K562 (cell line): Measurements from ENCODE around the gene WDR20. TPM values are rescaled to one million over a fixed set of nuclear protein-coding genes. Genes with fewer than 3 reads are reported as not detected.

Experiments
- ATAC-seq: fragments of 200-7000 bp; cut with Tn5 transposase; 3 replicates; pipeline ENCODE4 v1.9.1; 2020; ENCODE audit warnings: moderate library complexity
- BruUV-seq: library from RNA; stranded (reverse); fragments of 400-500 nt; replicated peaks from 2 replicates; lab custom pipeline; 2021; lab: Mats Ljungman, UMichigan
- CTCF ChIA-PET: fragments of 300-600 bp; formaldehyde crosslinking; extraction: SDS; loops from one replicate; lab custom pipeline; 2021; ENCODE audit warnings: low intra/inter-chr PET ratio; lab: Yijun Ruan, JAX
- POLR2A ChIA-PET: fragments of 300-600, 350-650 bp; sonication (Branson Sonifier 250); formaldehyde crosslinking; extraction: SDS; loops from one replicate; lab custom pipeline; 2021; ENCODE audit warnings: antibody characterized with exemption, inconsistent platforms; lab: Yijun Ruan, JAX
- DNase-seq, 4 experiments: peaks; one replicate each; pipeline versions ENCODE4 v3.0.0 to v3.0.0-alpha.2; 2011 to 2018; ENCODE audit warnings: low spot score in 3 of 4, mixed read lengths in 3 of 4; ENCODE audit errors: extremely low read depth in 1 of 4
- FAIRE-seq: peaks from 2 replicates; lab custom pipeline; 2011; peaks lifted over from hg19 to GRCh38; lab: Jason Lieb, UNC
- H2AFZ ChIP-seq: 2 replicates; pipeline ENCODE4 v1.6.0; 2011; ENCODE audit warnings: low read depth, low read length, control low read depth, inconsistent platforms
- H3K27ac ChIP-seq: fragments of 200-600 bp; 3 replicates; pipeline ENCODE4 v1.8.0; 2011; ENCODE audit warnings: low read depth, mild to moderate bottlenecking, control low read depth, inconsistent platforms, low read length, moderate library complexity, mixed read lengths; ENCODE audit errors: extremely low read depth
- H3K27me3 ChIP-seq, 2 experiments: fragments of 300-600 bp in 1 of 2; 2 replicates in 1 of 2; 3 replicates in 1 of 2; pipeline versions ENCODE4 v1.6.0 to v1.8.0; 2011; ENCODE audit warnings: inconsistent platforms in 2 of 2, low read length in 2 of 2, mild to moderate bottlenecking in 1 of 2, mixed read lengths in 1 of 2, moderate library complexity in 1 of 2; ENCODE audit not compliant: control insufficient read depth in 2 of 2, insufficient read depth in 2 of 2
- H3K36me3 ChIP-seq: fragments of 300-600 bp; 3 replicates; pipeline ENCODE4 v1.8.0; 2011; ENCODE audit warnings: mild to moderate bottlenecking, low read length, inconsistent platforms; ENCODE audit not compliant: control insufficient read depth, insufficient read depth
- H3K4me1 ChIP-seq, 2 experiments: fragments of 200-600 bp in 1 of 2; replicated peaks in 1 of 2; 2 replicates in 1 of 2; 3 replicates in 1 of 2; pipeline versions ENCODE4 v1.5.1 to v1.8.0; 2011; ENCODE audit warnings: inconsistent platforms in 2 of 2, low read length in 2 of 2, mild to moderate bottlenecking in 1 of 2, mixed read lengths in 1 of 2, moderate library complexity in 1 of 2; ENCODE audit not compliant: control insufficient read depth in 2 of 2, insufficient read depth in 2 of 2
- H3K4me2 ChIP-seq: 2 replicates; pipeline ENCODE4 v1.6.1; 2011; ENCODE audit warnings: low read length, control low read depth, inconsistent platforms, mixed read lengths; ENCODE audit not compliant: insufficient read depth
- H3K4me3 ChIP-seq: fragments of 200-600 bp; sonication (generic), shearing (Covaris generic); 2 replicates; pipeline ENCODE4 v1.5.1; 2016; ENCODE audit warnings: control low read depth, inconsistent platforms
- H3K79me2 ChIP-seq: fragments of 200-600 bp; 3 replicates; pipeline ENCODE4 v1.8.0; 2011; ENCODE audit warnings: low read length, inconsistent platforms; ENCODE audit not compliant: control insufficient read depth, insufficient read depth
- H3K9ac ChIP-seq, 2 experiments: 2 replicates each; pipeline versions ENCODE4 v1.6.0 to v1.6.1; 2011; ENCODE audit warnings: low read depth in 2 of 2, low read length in 2 of 2, control low read depth in 1 of 2, inconsistent platforms in 1 of 2, mild to moderate bottlenecking in 1 of 2, mixed read lengths in 1 of 2; ENCODE audit not compliant: insufficient read depth in 1 of 2
- H3K9me1 ChIP-seq: one replicate; pipeline ENCODE4 v1.6.0; 2011; ENCODE audit warnings: inconsistent platforms, mild to moderate bottlenecking, low read length, moderate library complexity; ENCODE audit not compliant: control insufficient read depth, insufficient read depth
- H3K9me3 ChIP-seq: replicated peaks from 2 replicates; pipeline ENCODE4 v1.5.1; 2011; ENCODE audit warnings: low read depth, low read length, inconsistent platforms; ENCODE audit not compliant: control insufficient read depth, insufficient read depth
- H4K20me1 ChIP-seq: replicated peaks from 2 replicates; pipeline ENCODE4 v1.6.1; 2011; ENCODE audit warnings: low read length, inconsistent platforms, mixed read lengths; ENCODE audit not compliant: control insufficient read depth, insufficient read depth
- DMBX1 ChIP-seq: fragments of 250-450 bp; sonication (Bioruptor Pico); IDR thresholded peaks from 2 replicates; pipeline ENCODE4 v1.8.0; 2022; ENCODE audit warnings: inconsistent platforms, mild to moderate bottlenecking, moderate library complexity, borderline replicate concordance
- FOXP1 ChIP-seq: sonication (generic); formaldehyde crosslinking; IDR thresholded peaks from 2 replicates; pipeline ENCODE4 v1.8.0; 2022; ENCODE audit warnings: mild to moderate bottlenecking, missing genetic modification reagents
- HBP1 ChIP-seq: fragments of 450-650 bp; formaldehyde crosslinking; IDR thresholded peaks from 2 replicates; pipeline ENCODE4 v1.4.0; 2022; ENCODE audit warnings: missing genetic modification characterization
- LEF1 ChIP-seq: fragments of 450-650 bp; IDR thresholded peaks from 2 replicates; pipeline ENCODE4 v1.6.1; 2016; ENCODE audit warnings: mild to moderate bottlenecking
- MAFG ChIP-seq: fragments of 450-650 bp; conservative IDR thresholded peaks from 2 replicates; pipeline ENCODE4 v1.6.1; 2016; ENCODE audit warnings: missing genetic modification characterization, missing compliant biosample characterization
- NELFE ChIP-seq: IDR thresholded peaks from 2 replicates; pipeline ENCODE4 v1.6.1; 2011; ENCODE audit warnings: mild to moderate bottlenecking; ENCODE audit not compliant: insufficient read depth, insufficient read length
- NFE2L1 ChIP-seq: fragments of 450-650 bp; IDR thresholded peaks from 2 replicates; pipeline ENCODE4 v1.6.1; 2016; ENCODE audit warnings: missing genetic modification characterization, low read depth, mild to moderate bottlenecking, missing compliant biosample characterization, moderate library complexity, borderline replicate concordance
- NFIC ChIP-seq: fragments of 450-650 bp; IDR thresholded peaks from 2 replicates; pipeline ENCODE4 v1.6.1; 2017; ENCODE audit warnings: mild to moderate bottlenecking, inconsistent platforms
- PHF20 ChIP-seq: fragments of 450-650 bp; IDR thresholded peaks from 2 replicates; pipeline ENCODE4 v1.6.1; 2018; ENCODE audit not compliant: partially characterized antibody
- POLR2H ChIP-seq: IDR thresholded peaks from 2 replicates; pipeline ENCODE4 v1.6.1; 2016; ENCODE audit warnings: missing genetic modification characterization, low read depth, mild to moderate bottlenecking, control low read depth, missing compliant biosample characterization, moderate library complexity
- XRCC3 ChIP-seq: fragments of 450-650 bp; IDR thresholded peaks from 2 replicates; pipeline ENCODE4 v1.6.1; 2017; ENCODE audit warnings: mild to moderate bottlenecking, moderate library complexity
- ZC3H11A ChIP-seq: IDR thresholded peaks from 2 replicates; pipeline ENCODE4 v1.6.1; 2012; ENCODE audit warnings: low read depth, low read length, improper control_type of control experiment
- ZNF124 ChIP-seq: sonication (generic); formaldehyde crosslinking; IDR thresholded peaks from 2 replicates; pipeline ENCODE4 v1.8.1; 2022; ENCODE audit warnings: missing genetic modification reagents
- ZNF23 ChIP-seq: fragments of 250-450 bp; sonication (Bioruptor Pico); IDR thresholded peaks from 2 replicates; pipeline ENCODE4 v1.4.0; 2020; ENCODE audit warnings: mild to moderate bottlenecking
- WGBS: fragments of 100-300 bp; shearing (Covaris generic); methylation state at CpG from one replicate; pipeline ENCODE4 v1.1.6; 2016; ENCODE audit warnings: low coverage, mixed read lengths; ENCODE audit not compliant: insufficient coverage; ENCODE audit errors: missing lambda C conversion rate; 5-methylcytosine and 5-hydroxymethylcytosine counted together
- in situ Hi-C: fragments of 300-500 bp; cut with MboI; formaldehyde crosslinking; loops from 4 replicates; pipeline ENCODE4 v1.15.0; 2018; ENCODE audit warnings: inconsistent platforms, mixed read lengths
- intact Hi-C: fragments of 100-400 bp; cut with micrococcal nuclease; formaldehyde crosslinking; loops from 2 replicates; pipeline ENCODE4 v1.14.2; 2022
- polyA plus RNA-seq, 8 experiments: library from polyadenylated mRNA; depleted of rRNA in 4 of 8; stranded (reverse) in 5 of 8; unstranded in 3 of 8; fragments of >200 nt; fragmentation: Nextera tagmentation in 2 of 8; fragmentation: Illumina TruSeq in 1 of 8; extraction: Ambion mirVana in 2 of 8; extraction: Trizol in 1 of 8; gene quantifications; 2 replicates each; pipeline versions ENCODE4 v1.2.1 to v1.2.3, GENCODE V29; 2011 to 2014; ENCODE audit warnings: inconsistent platforms in 1 of 8, missing spikeins in 1 of 8
- total RNA-seq, 7 experiments: library from RNA; depleted of rRNA in 6 of 7; stranded (reverse); fragments of >200 nt in 6 of 7; fragmentation: Illumina TruSeq in 2 of 7; extraction: Trizol in 2 of 7; gene quantifications; 2 replicates each; pipeline versions ENCODE4 v1.2.1 to v1.2.3, GENCODE V29; 2011 to 2021; ENCODE audit warnings: low replicate concordance in 1 of 7

The WDR20 gene
- total and polyA plus RNA-seq, 9 of the 15 experiments (the other 6 are each of a cell fraction or from before 2014, with no cell fraction given): 7.0 to 15.3 (median 11.8) TPM

GRCh38 chr14:102097441-102098135 is 42.1 kb upstream of the WDR20 start:
- no peak for DNase-seq
- Histone ChIP-seq H3K9me1 (no peaks in the 10 kb centered on the region), H3K27ac (no peak overlapping the region), H3K79me2 (no peaks in the 10 kb centered on the region), H3K36me3 (no peaks in the 10 kb centered on the region), H3K4me3 (no peak overlapping the region), H2AFZ (peak overlapping the region; percentile 45; the same call in 1 of the 2 replicates), H3K27me3 (no peaks in the 10 kb centered on the region), H3K9ac (peak overlapping the region in 1 of 2 experiments; percentile 52; a peak in 1 of 4 replicates)
- no peak for ATAC-seq
- in situ Hi-C loops (no loop called here), intact Hi-C loops (loop anchor here (5.0 kb wide), 2 partner anchors 215 to 390 kb away; no protein-coding TSS in a partner anchor)
- CTCF ChIA-PET: interaction anchor here (0.7 to 2.7 kb wide), 4 partner anchors 35 to 137 kb away, joined by 3 to 18 read pairs (median 8); no protein-coding TSS in a partner anchor
- TF ChIP-seq NFIC (no peak), ZNF23 (CRISPR knock-in tag) (no peak), ZNF124 (CRISPR knock-in tag) (no peak), FOXP1 (CRISPR knock-in tag) (no peak), NFE2L1 (tag) (no peak), NELFE (no peak), PHF20 (no peak), MAFG (tag) (no peak), ZC3H11A (no peak), POLR2H (tag) (no peak), LEF1 (no peak), DMBX1 (no peak), HBP1 (CRISPR knock-in tag) (no peak), XRCC3 (no peak)
- TF ChIP-seq, all 486 proteins: peak for 0
- Histone ChIP-seq H3K4me2 (no peak overlapping the region), H3K9me3 (no peaks in the 10 kb centered on the region), H4K20me1 (no peaks in the 10 kb centered on the region), H3K4me1 (peaks cover 27 to 31% of the 10 kb centered on the region in 2 experiments)
- WGBS: 34% methylated on average over 3 of the region's 7 CpGs
- POLR2A ChIA-PET: interaction anchor here (0.6 to 1.1 kb wide), 3 partner anchors 8 to 20 kb away, joined by 3 to 4 read pairs (median 3); no protein-coding TSS in a partner anchor
- no peak for FAIRE-seq
- no TSS peak for BruUV-seq
